Measurements from ENCODE around the gene KRT76.
"Not testable (repeated sequence)": the region's sequence is repeated elsewhere in the genome, so short reads cannot be mapped to it uniquely, and the experiment has no call there.

Gene KRT76

GRCh38 chr12:52759695-52760094 lies 17.4 kb downstream of the KRT76 start:
- no peak for DNase-seq (ENCODE audit: low read depth in 2 of 2)

- DNase-seq (ENCODE audit: low read depth in 2 of 2): no peak
Observed at GRCh38 chr12:52759218-52759617, 17.9 kb downstream of the KRT76 start.

DNA sequence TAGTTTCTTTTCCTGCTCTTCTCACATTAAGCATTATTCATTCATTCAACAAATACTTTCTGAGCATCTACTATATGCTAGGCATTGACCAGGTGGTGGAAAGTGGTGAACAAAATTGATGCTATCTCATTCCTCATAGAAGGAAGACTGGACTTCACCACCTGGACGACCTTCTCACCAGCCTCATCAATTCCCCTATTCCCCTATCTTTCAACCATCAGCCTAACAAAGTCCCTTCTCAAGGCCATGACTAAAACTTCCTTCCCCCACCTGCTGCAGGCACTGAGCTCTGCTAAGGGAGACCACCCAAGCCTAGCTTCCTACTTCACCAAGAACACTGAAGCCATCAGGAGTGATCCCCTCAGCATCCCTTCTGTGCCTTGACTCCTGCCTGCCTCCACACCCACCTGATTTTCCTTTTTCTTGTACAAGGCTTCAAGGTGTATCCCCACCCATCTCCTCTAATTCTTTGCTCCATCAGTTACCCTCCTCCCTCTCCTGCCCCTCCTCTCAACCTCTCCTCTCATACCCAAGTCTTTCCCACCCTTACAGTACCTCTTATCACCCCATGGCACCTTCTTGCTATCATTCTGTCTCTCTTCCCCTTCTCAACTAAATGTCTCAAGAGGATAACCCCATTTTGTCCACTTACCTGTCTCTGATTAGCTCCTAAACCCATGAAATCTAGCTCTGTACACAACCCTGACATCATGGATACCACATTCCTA lies 19.5 kb downstream of the KRT76 start:
- DNase-seq (ENCODE audit: low read depth in 2 of 2): no peak

GRCh38 chr12:52756281-52756960 lies 20.7 kb downstream of the KRT76 start:
- DNase-seq (ENCODE audit: low read depth in 2 of 2): no peak

GRCh38 chr12:52755533-52755932 lies 21.6 kb downstream of the KRT76 start:
- DNase-seq (ENCODE audit: low read depth in 2 of 2): no peak

- no peak for DNase-seq (ENCODE audit: low read depth in 2 of 2)
Observed at GRCh38 chr12:52754135-52754534, 23.0 kb downstream of the KRT76 start.

DNA sequence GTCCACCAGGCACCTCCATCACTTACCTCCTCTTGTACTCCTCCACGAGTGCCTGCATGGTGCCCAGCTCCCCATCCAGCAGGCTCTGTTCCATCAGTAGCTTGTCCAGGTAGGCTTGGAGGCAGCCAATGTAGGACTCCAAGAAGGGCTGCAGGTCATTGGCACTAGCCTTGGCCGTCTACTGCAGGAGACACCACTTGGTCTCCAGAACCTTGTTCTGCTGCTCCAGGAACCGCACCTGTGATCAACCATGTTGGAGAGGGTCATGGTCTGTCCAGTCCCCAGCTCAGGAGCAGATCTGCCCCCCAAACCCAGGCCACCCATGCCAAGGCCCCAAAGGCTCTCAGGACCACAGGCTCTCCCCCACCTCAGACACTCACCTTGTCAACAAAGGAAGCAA lies 23.9 kb downstream of the KRT76 start:
- no peak for DNase-seq (ENCODE audit: low read depth in 2 of 2)

- no peak for DNase-seq (ENCODE audit: low read depth in 2 of 2)
Observed at GRCh38 chr12:52752516-52752915, 24.6 kb downstream of the KRT76 start.

DNA sequence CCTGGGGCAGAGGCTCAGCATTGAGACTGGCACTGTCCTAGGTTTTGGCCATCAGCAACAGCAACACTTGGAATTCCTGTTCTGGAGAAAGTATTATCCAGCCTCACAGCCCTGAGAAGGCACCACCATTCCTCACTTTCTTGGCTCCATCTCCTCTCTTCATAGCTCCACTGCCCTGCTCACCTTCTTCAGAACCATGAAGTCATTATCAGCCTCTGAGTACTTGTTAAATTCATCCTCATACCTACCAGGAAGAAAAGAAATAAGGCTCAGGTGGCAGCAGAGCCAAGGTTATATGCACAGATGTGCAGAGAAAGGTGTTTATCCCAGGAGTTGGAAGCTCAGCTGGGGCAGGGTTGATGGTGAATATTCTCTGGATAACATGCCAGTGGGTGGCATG lies 25.4 kb downstream of the KRT76 start:
- DNase-seq (ENCODE audit: low read depth in 2 of 2): no peak

GRCh38 chr12:52750532-52750931 lies 26.6 kb downstream of the KRT76 start:
- not testable (repeated sequence) for DNase-seq (ENCODE audit: low read depth in 2 of 2)

- DNase-seq (ENCODE audit: low read depth in 2 of 2): no peak
Observed at GRCh38 chr12:52749827-52750226, 27.3 kb downstream of the KRT76 start.

GRCh38 chr12:52748578-52748977 lies 28.6 kb downstream of the KRT76 start:
- no peak for DNase-seq (ENCODE audit: low read depth in 2 of 2)

DNA sequence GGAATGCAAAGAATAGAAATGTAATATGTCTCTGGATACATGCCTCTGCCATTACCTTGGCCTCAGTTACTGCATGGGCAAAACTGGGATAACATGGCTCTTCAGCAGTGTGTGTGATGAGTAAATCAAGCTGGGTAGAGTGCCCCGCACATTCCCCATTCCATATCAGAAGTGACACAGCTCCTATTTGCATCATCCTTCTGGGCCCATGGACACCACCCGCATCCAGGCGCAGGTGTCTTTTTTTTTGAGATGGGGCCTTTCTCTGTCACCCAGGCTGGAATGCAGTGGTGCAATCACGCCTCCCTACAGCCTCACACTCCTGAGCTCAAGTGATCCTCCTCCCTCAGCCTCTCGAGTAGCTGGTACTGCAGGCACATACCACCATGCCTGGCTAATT lies 31.6 kb downstream of the KRT76 start:
- DNase-seq (ENCODE audit: low read depth in 2 of 2): no peak

DNA sequence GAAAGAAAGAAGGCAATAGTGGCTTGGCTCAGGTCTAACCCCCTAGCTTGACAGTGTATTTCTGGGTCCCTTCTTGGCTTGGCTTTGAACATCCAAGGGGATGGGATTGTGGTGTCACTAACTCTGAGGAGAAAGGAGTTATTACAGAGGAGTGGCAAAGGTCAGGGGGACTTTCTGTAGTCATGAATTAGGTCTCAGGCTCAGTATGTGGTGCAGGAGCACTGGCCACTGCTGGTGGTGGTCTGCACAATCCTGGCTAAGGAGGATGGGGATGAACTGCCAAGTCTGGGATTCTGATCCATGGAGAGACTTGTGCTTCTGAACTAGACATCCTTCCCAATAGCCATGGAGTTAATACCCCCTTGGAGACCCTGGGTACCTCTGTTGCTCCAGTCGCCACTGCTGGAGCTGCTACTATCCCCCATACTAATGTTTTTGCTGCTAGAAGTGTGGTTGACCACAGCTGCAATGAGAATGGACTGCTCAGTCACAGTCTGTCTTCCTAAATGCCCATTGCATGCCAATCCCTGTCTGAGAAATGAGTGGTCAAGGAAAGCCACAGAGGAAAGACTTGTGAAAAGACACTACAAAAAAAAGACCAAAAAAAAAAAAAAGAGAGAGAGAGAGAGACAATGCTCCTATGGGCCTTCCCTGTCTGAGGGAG lies 32.5 kb downstream of the KRT76 start:
- DNase-seq (ENCODE audit: low read depth in 2 of 2): no peak

GRCh38 chr12:52742822-52743457 lies 34.2 kb downstream of the KRT76 start:
- no peak for DNase-seq (ENCODE audit: low read depth in 2 of 2)

DNA sequence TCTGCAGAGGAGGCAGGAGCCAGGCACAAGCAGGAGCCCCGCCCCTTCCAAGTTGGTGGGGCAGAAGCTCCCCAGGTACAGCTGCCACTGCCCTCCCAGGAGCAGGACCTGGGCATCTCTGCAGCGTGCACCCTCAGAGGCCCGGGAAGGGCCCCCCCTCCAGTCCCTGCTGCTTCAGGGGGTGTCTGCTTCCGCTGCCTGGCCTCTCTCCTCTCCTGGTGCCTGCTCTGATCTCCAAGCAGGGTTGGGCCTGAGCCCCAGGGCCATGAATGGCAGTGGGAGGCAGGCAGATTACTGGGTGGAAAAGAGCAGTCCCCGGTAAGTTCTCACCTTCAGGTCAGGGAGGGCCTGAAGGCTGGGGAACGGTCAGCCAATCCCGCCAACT lies 35.0 kb downstream of the KRT76 start:
- no peak for DNase-seq (ENCODE audit: low read depth in 2 of 2)

GRCh38 chr12:52741375-52742195 lies 35.6 kb downstream of the KRT76 start:
- DNase-seq (ENCODE audit: low read depth in 2 of 2): peak; percentile 41 to 49

DNA sequence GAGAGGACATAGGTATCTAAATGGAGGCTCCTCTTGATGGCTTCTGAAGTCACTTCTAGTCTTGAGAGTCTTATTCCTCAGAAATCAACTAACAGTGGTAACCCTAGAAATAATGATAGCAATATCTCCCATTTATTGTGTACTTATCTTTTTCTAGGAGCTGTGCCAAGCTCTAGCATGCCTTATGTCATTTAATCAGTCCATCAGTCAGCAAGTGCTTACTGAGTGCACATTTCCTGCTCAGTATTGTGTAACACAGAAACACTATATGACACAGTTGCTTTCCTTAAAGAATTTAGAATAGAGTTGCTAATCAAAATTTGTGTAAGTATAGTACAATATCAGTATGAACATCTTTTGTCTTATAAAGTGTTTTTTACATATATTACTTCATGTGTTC lies 36.6 kb downstream of the KRT76 start:
- no peak for DNase-seq (ENCODE audit: low read depth in 2 of 2)

- no peak for DNase-seq (ENCODE audit: low read depth in 2 of 2)
Observed at GRCh38 chr12:52739963-52740362, 37.2 kb downstream of the KRT76 start.

GRCh38 chr12:52735816-52736632 lies 41.1 kb downstream of the KRT76 start:
- DNase-seq (ENCODE audit: low read depth in 2 of 2): no peak

GRCh38 chr12:52735106-52735505 lies 42.0 kb downstream of the KRT76 start:
- no peak for DNase-seq (ENCODE audit: low read depth in 2 of 2)

All from activated CD4-positive, alpha-beta T cell treated with anti-CD3 and anti-CD28 coated beads for 24 hours (primary cell).